Measurements from ENCODE around the gene CLMP. TPM values are rescaled to one million over a fixed set of nuclear protein-coding genes. Genes with fewer than 3 reads are reported as not detected.

CLMP gene
- total and polyA plus RNA-seq, 9 of the 15 experiments (the other 6 are each of a cell fraction or from before 2014, with no cell fraction given), result 0.02 to 0.15 (median 0.03) TPM; not detected in 6

- no peak for TF ChIP-seq ZNF280B (CRISPR knock-in tag; IDR thresholded peaks at IDR 0.05)
- TF ChIP-seq, protein P1, sequence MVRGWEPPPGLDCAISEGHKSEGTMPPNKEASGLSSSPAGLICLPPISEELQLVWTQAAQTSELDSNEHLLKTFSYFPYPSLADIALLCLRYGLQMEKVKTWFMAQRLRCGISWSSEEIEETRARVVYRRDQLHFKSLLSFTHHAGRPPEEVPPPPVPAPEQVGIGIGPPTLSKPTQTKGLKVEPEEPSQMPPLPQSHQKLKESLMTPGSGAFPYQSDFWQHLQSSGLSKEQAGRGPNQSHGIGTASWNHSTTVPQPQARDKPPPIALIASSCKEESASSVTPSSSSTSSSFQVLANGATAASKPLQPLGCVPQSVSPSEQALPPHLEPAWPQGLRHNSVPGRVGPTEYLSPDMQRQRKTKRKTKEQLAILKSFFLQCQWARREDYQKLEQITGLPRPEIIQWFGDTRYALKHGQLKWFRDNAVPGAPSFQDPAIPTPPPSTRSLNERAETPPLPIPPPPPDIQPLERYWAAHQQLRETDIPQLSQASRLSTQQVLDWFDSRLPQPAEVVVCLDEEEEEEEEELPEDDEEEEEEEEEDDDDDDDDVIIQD (CRISPR knock-in tag; IDR thresholded peaks at IDR 0.05), result no peak
- no peak for TF ChIP-seq MXI1 (IDR thresholded peaks at IDR 0.05; ENCODE audit: low read depth, low read length)
- no peak for TF ChIP-seq MNT (conservative IDR thresholded peaks at IDR 0.05)
Observed at GRCh38 chr11:123104697-123105096, 90.4 kb downstream of the CLMP start (continued).

All from K562 (cell line).